Suppressor macrophage (primary cell): Measurements from ENCODE around the gene IRF3.
A peak's percentile ranks its signal among the peaks of the same experiment; 100 is the strongest.

Experiments
- DNase-seq, 4 experiments: peaks; one replicate each; pipeline ENCODE4 v3.0.0-alpha.2; 2020 to 2022
- total RNA-seq, 17 experiments: gene quantifications; one replicate each; lab custom pipeline; 2026; ENCODE audit warnings: mixed read lengths in 6 of 17, inconsistent platforms in 3 of 17; lab: John Stamatoyannopoulos, UW

The IRF3 gene
- total RNA-seq, result 9.7 to 48.2 (median 24.5) reads per million in 17 experiments

GRCh38 chr19:49665351-49666119 is at the start of gene IRF3, which contains the start of gene BCL2L12:
IRF3 (minus strand) TSS chr19:49665857; CDS start chr19:49664838, 1,019 bp downstream.
BCL2L12 (plus strand) TSS chr19:49665933; CDS start chr19:49666693, 760 bp downstream.
- peak; percentile 99 for DNase-seq

GRCh38 chr19:49713236-49713845 is 47.7 kb upstream of the IRF3 start:
- DNase-seq, result no peak

GRCh38 chr19:49712397-49712859 is 46.8 kb upstream of the IRF3 start:
- peak in 1 of 4 experiments; percentile 17 for DNase-seq

GRCh38 chr19:49710372-49710951 is 44.8 kb upstream of the IRF3 start:
- no peak for DNase-seq

GRCh38 chr19:49705919-49706318 is 40.3 kb upstream of the IRF3 start:
- DNase-seq, result no peak

GRCh38 chr19:49704888-49705642 is 39.4 kb upstream of the IRF3 start:
- DNase-seq, result no peak

- no peak for DNase-seq
Observed at GRCh38 chr19:49701271-49701786, 35.7 kb upstream of the IRF3 start.

GRCh38 chr19:49700563-49700962 is 34.9 kb upstream of the IRF3 start:
- no peak for DNase-seq

GRCh38 chr19:49699364-49699763 is 33.7 kb upstream of the IRF3 start:
- DNase-seq, result no peak

- DNase-seq, result no peak
Observed at GRCh38 chr19:49696865-49697264, 31.2 kb upstream of the IRF3 start.

- DNase-seq, result no peak
Observed at GRCh38 chr19:49696115-49696514, 30.5 kb upstream of the IRF3 start.

- DNase-seq, result no peak
Observed at GRCh38 chr19:49692147-49692506, 26.5 kb upstream of the IRF3 start.

- peak in 3 of 4 experiments; percentile 38 to 58 (median 50) for DNase-seq
Observed at GRCh38 chr19:49691243-49692146, 25.8 kb upstream of the IRF3 start.

GRCh38 chr19:49690656-49691242 is 25.1 kb upstream of the IRF3 start, which contains the start of gene CPT1C:
CPT1C (plus strand) TSS chr19:49691116; CDS start chr19:49692253, 1,137 bp downstream.
- peak in 2 of 4 experiments; percentile 25 to 30 for DNase-seq

GRCh38 chr19:49690079-49690655 is 24.5 kb upstream of the IRF3 start:
- DNase-seq, result no peak

- no peak for DNase-seq
Observed at GRCh38 chr19:49689133-49690078, 23.7 kb upstream of the IRF3 start, which contains the start of gene ADM5. ADM5 (plus strand) TSS chr19:49689594; CDS start chr19:49689838, 244 bp downstream.

GRCh38 chr19:49688531-49689132 is 23.0 kb upstream of the IRF3 start:
- no peak for DNase-seq

- DNase-seq, result peak; percentile 41 to 73 (median 62)
Observed at GRCh38 chr19:49687566-49688316, 22.1 kb upstream of the IRF3 start.
